ENCODE results near the gene MINDY3.

DNA sequence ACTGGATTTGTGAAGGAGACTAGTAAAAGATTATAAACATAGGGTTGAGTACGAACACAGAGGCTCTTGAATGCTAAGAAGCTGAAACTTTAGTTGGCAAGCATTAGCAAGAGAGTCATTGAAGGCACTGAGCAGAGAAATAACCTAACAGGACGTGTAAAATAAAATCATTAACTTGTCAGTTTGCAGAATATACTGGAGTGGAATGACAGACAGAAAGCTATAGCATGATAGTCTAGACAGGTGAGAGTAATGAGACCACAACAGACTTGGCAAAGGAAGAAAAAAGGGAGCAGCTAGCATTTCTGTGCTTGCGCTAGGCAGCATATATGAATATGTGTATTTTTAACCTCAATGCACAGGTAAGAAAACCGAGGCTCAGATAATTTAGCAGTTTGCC, 30.8 kb downstream of the MINDY3 start:
- no peak for TF ChIP-seq ZNF423 (tag by site-specific recombination; IDR thresholded peaks at IDR 0.05)
- TF ChIP-seq, protein P1, sequence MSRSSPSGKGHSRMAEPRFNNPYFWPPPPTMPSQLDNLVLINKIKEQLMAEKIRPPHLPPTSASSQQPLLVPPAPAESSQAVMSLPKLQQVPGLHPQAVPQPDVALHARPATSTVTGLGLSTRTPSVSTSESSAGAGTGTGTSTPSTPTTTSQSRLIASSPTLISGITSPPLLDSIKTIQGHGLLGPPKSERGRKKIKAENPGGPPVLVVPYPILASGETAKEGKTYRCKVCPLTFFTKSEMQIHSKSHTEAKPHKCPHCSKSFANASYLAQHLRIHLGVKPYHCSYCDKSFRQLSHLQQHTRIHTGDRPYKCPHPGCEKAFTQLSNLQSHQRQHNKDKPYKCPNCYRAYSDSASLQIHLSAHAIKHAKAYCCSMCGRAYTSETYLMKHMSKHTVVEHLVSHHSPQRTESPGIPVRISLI (tag by site-specific recombination; IDR thresholded peaks at IDR 0.05) = no peak
- TF ChIP-seq, protein P2, sequence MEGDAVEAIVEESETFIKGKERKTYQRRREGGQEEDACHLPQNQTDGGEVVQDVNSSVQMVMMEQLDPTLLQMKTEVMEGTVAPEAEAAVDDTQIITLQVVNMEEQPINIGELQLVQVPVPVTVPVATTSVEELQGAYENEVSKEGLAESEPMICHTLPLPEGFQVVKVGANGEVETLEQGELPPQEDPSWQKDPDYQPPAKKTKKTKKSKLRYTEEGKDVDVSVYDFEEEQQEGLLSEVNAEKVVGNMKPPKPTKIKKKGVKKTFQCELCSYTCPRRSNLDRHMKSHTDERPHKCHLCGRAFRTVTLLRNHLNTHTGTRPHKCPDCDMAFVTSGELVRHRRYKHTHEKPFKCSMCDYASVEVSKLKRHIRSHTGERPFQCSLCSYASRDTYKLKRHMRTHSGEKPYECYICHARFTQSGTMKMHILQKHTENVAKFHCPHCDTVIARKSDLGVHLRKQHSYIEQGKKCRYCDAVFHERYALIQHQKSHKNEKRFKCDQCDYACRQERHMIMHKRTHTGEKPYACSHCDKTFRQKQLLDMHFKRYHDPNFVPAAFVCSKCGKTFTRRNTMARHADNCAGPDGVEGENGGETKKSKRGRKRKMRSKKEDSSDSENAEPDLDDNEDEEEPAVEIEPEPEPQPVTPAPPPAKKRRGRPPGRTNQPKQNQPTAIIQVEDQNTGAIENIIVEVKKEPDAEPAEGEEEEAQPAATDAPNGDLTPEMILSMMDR (tag by site-specific recombination; IDR thresholded peaks at IDR 0.05) = no peak
- TF ChIP-seq, protein P3, sequence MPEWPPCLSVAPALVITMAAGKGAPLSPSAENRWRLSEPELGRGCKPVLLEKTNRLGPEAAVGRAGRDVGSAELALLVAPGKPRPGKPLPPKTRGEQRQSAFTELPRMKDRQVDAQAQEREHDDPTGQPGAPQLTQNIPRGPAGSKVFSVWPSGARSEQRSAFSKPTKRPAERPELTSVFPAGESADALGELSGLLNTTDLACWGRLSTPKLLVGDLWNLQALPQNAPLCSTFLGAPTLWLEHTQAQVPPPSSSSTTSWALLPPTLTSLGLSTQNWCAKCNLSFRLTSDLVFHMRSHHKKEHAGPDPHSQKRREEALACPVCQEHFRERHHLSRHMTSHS (tag by site-specific recombination; IDR thresholded peaks at IDR 0.05) = no peak

Data from HEK293 (cell line).